ENCODE measurements around the gene LACRT. TPM values are rescaled to one million over a fixed set of nuclear protein-coding genes. Genes with fewer than 3 reads are reported as not detected.

The LACRT gene, protein sequence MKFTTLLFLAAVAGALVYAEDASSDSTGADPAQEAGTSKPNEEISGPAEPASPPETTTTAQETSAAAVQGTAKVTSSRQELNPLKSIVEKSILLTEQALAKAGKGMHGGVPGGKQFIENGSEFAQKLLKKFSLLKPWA
- polyA plus RNA-seq (not detected in 3 replicates), polyA minus RNA-seq (not detected in 3 replicates)
- polyA plus RNA-seq (2011; ENCODE audit: low read depth): not detected
- not detected in 2 replicates for polyA plus RNA-seq (2011; cell fraction: cytosol; rRNA removed)
- not detected in 2 replicates for polyA plus RNA-seq (2011; cell fraction: nucleus; rRNA removed)
- polyA plus RNA-seq (2012; ENCODE audit: low replicate concordance): not detected in 2 replicates
- polyA minus RNA-seq (2011; cell fraction: cytosol; rRNA and poly(A)+ RNA removed): not detected
- not detected in 2 replicates for polyA minus RNA-seq (2011; cell fraction: nucleus; rRNA and poly(A)+ RNA removed)

- Histone ChIP-seq H3K9ac (ENCODE audit: control insufficient read depth, extremely low read depth, insufficient read depth, low read length) (no peak within 1 kb of the TSS), H3K4me2 (ENCODE audit: control insufficient read depth, extremely low read depth, insufficient read depth, low read depth, low read length) (no peak within 1 kb of the TSS), H3K79me2 (ENCODE audit: control insufficient read depth, insufficient read depth, low read length) (no peaks in the 10 kb centered on the region), H2AFZ (ENCODE audit: control insufficient read depth, low read length) (no peak within 1 kb of the TSS), H3K9me1 (ENCODE audit: control insufficient read depth, extremely low read depth, insufficient read depth, low read length) (no peaks in the 10 kb centered on the region), H4K20me1 (ENCODE audit: control insufficient read depth, extremely low read depth, insufficient read depth, low read length) (no peaks in the 10 kb centered on the region), H3K27ac (ENCODE audit: control insufficient read depth, insufficient read depth, low read length) (no peak within 1 kb of the TSS), H3K27me3 (ENCODE audit: control insufficient read depth, extremely low read depth, insufficient read depth, low read length) (peaks cover 3% of the 10 kb centered on the region), H3K36me3 (ENCODE audit: control insufficient read depth in 2 of 2, extremely low read depth in 1 of 2, insufficient read depth in 2 of 2, low read length in 2 of 2) (no peaks in the 10 kb centered on the region), H3K4me3 (ENCODE audit: control insufficient read depth in 2 of 3, extremely low read depth in 1 of 3, insufficient read depth in 2 of 3, low read depth in 1 of 3, low read length in 3 of 3) (no peak within 1 kb of the TSS), H3K4me1 (ENCODE audit: control insufficient read depth, extremely low read depth, insufficient read depth, low read length) (no peaks in the 10 kb centered on the region), H3K9me3 (ENCODE audit: control insufficient read depth, low read depth, low read length) (no peaks in the 10 kb centered on the region)
- FAIRE-seq (no peak), DNase-seq (ENCODE audit: low read depth, low spot score) (no peak)
- dilution Hi-C loops (cut with MboI; ENCODE audit: extremely low pct_ligation_motif_present, low sequenced_read_pairs): no loop called here
- no peak for TF ChIP-seq EZH2 (IDR thresholded peaks at IDR 0.05; ENCODE audit: low read length)
- TF ChIP-seq, protein P1, sequence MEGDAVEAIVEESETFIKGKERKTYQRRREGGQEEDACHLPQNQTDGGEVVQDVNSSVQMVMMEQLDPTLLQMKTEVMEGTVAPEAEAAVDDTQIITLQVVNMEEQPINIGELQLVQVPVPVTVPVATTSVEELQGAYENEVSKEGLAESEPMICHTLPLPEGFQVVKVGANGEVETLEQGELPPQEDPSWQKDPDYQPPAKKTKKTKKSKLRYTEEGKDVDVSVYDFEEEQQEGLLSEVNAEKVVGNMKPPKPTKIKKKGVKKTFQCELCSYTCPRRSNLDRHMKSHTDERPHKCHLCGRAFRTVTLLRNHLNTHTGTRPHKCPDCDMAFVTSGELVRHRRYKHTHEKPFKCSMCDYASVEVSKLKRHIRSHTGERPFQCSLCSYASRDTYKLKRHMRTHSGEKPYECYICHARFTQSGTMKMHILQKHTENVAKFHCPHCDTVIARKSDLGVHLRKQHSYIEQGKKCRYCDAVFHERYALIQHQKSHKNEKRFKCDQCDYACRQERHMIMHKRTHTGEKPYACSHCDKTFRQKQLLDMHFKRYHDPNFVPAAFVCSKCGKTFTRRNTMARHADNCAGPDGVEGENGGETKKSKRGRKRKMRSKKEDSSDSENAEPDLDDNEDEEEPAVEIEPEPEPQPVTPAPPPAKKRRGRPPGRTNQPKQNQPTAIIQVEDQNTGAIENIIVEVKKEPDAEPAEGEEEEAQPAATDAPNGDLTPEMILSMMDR (optimal IDR thresholded peaks at IDR 0.05 in 1 of 3, IDR thresholded peaks at IDR 0.05 in 1 of 3, conservative IDR thresholded peaks at IDR 0.05 in 1 of 3; ENCODE audit: extremely low read depth in 1 of 3, insufficient read depth in 2 of 3, low read length in 3 of 3): no peak
Observed at GRCh38 chr12:54634795-54635194, at the start of gene LACRT. Gene LACRT, minus strand, starts transcription at chr12:54634895. Its CDS starts 54 bp downstream, at chr12:54634841.

- no peaks in the 10 kb centered on the region for H3K4me1 ChIP-seq (ENCODE audit: control insufficient read depth, extremely low read depth, insufficient read depth, low read length)
- no peaks in the 10 kb centered on the region for H4K20me1 ChIP-seq (ENCODE audit: control insufficient read depth, extremely low read depth, insufficient read depth, low read length)
- no peaks in the 10 kb centered on the region for H3K9me3 ChIP-seq (ENCODE audit: control insufficient read depth, low read depth, low read length)
- DNase-seq (ENCODE audit: low read depth, low spot score) (no peak), FAIRE-seq (no peak)
- no peaks in the 10 kb centered on the region for H3K79me2 ChIP-seq (ENCODE audit: control insufficient read depth, insufficient read depth, low read length)
- no peak overlapping the region for H2AFZ ChIP-seq (ENCODE audit: control insufficient read depth, low read length)
- no peaks in the 10 kb centered on the region for H3K36me3 ChIP-seq (ENCODE audit: control insufficient read depth in 2 of 2, extremely low read depth in 1 of 2, insufficient read depth in 2 of 2, low read length in 2 of 2)
- no peak overlapping the region for H3K9ac ChIP-seq (ENCODE audit: control insufficient read depth, extremely low read depth, insufficient read depth, low read length)
- no peak overlapping the region for H3K4me2 ChIP-seq (ENCODE audit: control insufficient read depth, extremely low read depth, insufficient read depth, low read depth, low read length)
- no peak overlapping the region for H3K27ac ChIP-seq (ENCODE audit: control insufficient read depth, insufficient read depth, low read length)
- no peaks in the 10 kb centered on the region for H3K9me1 ChIP-seq (ENCODE audit: control insufficient read depth, extremely low read depth, insufficient read depth, low read length)
- dilution Hi-C loops (cut with MboI; ENCODE audit: extremely low pct_ligation_motif_present, low sequenced_read_pairs): no loop called here
- H3K27me3 ChIP-seq (ENCODE audit: control insufficient read depth, extremely low read depth, insufficient read depth, low read length): no peaks in the 10 kb centered on the region
- no peak overlapping the region for H3K4me3 ChIP-seq (ENCODE audit: control insufficient read depth in 2 of 3, extremely low read depth in 1 of 3, insufficient read depth in 2 of 3, low read depth in 1 of 3, low read length in 3 of 3)
- TF ChIP-seq EZH2 (IDR thresholded peaks at IDR 0.05; ENCODE audit: low read length): no peak
- TF ChIP-seq, protein P1 (optimal IDR thresholded peaks at IDR 0.05 in 1 of 3, IDR thresholded peaks at IDR 0.05 in 1 of 3, conservative IDR thresholded peaks at IDR 0.05 in 1 of 3; ENCODE audit: extremely low read depth in 1 of 3, insufficient read depth in 2 of 3, low read length in 3 of 3): no peak
Observed at GRCh38 chr12:54683398-54683797, 48.7 kb upstream of the LACRT start.

Measured in keratinocyte (primary cell).